ENCODE measurements around the gene CMTM4. TPM values are rescaled to one million over a fixed set of nuclear protein-coding genes. Genes with fewer than 3 reads are reported as not detected.
"Not testable (repeated sequence)": the region's sequence is repeated elsewhere in the genome, so short reads cannot be mapped to it uniquely, and the experiment has no call there.

CMTM4 gene
- total RNA-seq, 1 experiment from 2014 or later = 18.9 TPM

GRCh38 chr16:66616169-66616568, 80.4 kb downstream of the CMTM4 start:
- no peak for DNase-seq (ENCODE audit: low read depth)

- DNase-seq (ENCODE audit: low read depth) = no peak
These were observed 82.3 kb downstream of the CMTM4 start for GRCh38 chr16:66614161-66614802.

GRCh38 chr16:66612422-66612821, 84.1 kb downstream of the CMTM4 start:
- DNase-seq (ENCODE audit: low read depth) = no peak

- DNase-seq (ENCODE audit: low read depth) = not testable (repeated sequence)
These were observed 84.6 kb downstream of the CMTM4 start for GRCh38 chr16:66611911-66612310.

- DNase-seq (ENCODE audit: low read depth) = no peak
These were observed 86.3 kb downstream of the CMTM4 start for GRCh38 chr16:66610111-66610820.

GRCh38 chr16:66609139-66609510, 87.4 kb downstream of the CMTM4 start:
- DNase-seq (ENCODE audit: low read depth) = no peak

GRCh38 chr16:66608241-66609138, 88.1 kb downstream of the CMTM4 start:
- DNase-seq (ENCODE audit: low read depth) = peak; percentile 88

GRCh38 chr16:66605979-66606751, 90.4 kb downstream of the CMTM4 start:
- no peak for DNase-seq (ENCODE audit: low read depth)

- DNase-seq (ENCODE audit: low read depth) = peak; percentile 49
These were observed 91.2 kb downstream of the CMTM4 start for GRCh38 chr16:66605177-66605978.

- peak; percentile 65 for DNase-seq (ENCODE audit: low read depth)
These were observed 92.0 kb downstream of the CMTM4 start, which contains the start of gene CMTM3 for GRCh38 chr16:66604376-66605176. CMTM3 (plus strand) TSS chr16:66604704; CDS start chr16:66604806, 102 bp downstream.

GRCh38 chr16:66603537-66604375, 92.8 kb downstream of the CMTM4 start:
- peak; percentile 62 for DNase-seq (ENCODE audit: low read depth)

GRCh38 chr16:66601471-66601870, 95.1 kb downstream of the CMTM4 start:
- DNase-seq (ENCODE audit: low read depth) = no peak

GRCh38 chr16:66600477-66600876, 96.1 kb downstream of the CMTM4 start:
- no peak for DNase-seq (ENCODE audit: low read depth)

GRCh38 chr16:66599726-66600125, 96.8 kb downstream of the CMTM4 start:
- no peak for DNase-seq (ENCODE audit: low read depth)

- no peak for DNase-seq (ENCODE audit: low read depth)
These were observed 98.4 kb downstream of the CMTM4 start for GRCh38 chr16:66598111-66598510.

GRCh38 chr16:66596986-66597848, 99.3 kb downstream of the CMTM4 start:
- no peak for DNase-seq (ENCODE audit: low read depth)

- not testable (repeated sequence) for DNase-seq (ENCODE audit: low read depth)
These were observed 100.0 kb downstream of the CMTM4 start for GRCh38 chr16:66596559-66596958.

- no peak for DNase-seq (ENCODE audit: low read depth)
These were observed 101.8 kb downstream of the CMTM4 start for GRCh38 chr16:66594739-66595138.
